ENCODE results near the gene SLC8A3.

DNA sequence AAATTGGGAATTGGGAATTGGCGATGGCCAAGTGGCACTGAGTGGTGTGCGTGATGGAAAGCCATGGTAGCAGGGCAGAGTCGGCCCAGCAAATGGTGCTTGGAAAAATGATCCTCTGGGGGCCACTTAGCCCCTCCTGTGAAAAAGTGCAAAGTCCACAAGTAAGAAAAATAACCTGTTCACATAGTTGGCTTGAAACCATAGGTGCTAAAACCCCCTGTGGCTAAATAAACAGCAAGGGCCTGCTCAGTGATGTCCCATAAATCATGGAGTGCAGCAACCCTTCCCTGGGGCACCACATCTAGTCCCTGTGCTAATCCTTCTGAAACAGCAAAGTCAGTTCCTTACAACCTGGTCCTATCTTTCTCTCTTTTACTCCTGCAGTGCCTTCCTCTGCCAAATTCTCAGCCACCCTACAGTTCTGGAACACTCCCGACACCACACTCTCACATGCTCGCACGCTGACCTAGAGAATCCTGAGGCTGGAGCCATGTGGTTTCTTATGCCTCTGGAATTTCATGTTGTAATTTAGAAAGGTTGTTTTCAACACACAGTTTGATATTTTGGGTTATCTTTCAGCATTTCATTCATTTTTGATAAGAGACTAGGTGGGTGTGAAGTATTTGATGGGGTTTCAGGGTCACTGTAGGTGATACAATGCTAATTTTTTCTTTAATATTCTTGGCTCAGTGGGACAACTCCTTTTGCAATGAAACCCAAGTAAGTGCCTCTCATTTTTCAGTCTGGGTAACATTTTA, 186.0 kb downstream of the SLC8A3 start:
- TF ChIP-seq, protein P1, sequence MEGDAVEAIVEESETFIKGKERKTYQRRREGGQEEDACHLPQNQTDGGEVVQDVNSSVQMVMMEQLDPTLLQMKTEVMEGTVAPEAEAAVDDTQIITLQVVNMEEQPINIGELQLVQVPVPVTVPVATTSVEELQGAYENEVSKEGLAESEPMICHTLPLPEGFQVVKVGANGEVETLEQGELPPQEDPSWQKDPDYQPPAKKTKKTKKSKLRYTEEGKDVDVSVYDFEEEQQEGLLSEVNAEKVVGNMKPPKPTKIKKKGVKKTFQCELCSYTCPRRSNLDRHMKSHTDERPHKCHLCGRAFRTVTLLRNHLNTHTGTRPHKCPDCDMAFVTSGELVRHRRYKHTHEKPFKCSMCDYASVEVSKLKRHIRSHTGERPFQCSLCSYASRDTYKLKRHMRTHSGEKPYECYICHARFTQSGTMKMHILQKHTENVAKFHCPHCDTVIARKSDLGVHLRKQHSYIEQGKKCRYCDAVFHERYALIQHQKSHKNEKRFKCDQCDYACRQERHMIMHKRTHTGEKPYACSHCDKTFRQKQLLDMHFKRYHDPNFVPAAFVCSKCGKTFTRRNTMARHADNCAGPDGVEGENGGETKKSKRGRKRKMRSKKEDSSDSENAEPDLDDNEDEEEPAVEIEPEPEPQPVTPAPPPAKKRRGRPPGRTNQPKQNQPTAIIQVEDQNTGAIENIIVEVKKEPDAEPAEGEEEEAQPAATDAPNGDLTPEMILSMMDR (IDR thresholded peaks at IDR 0.05): no peak
- no peak for TF ChIP-seq POLR2A (IDR thresholded peaks at IDR 0.05)
- no peak for TF ChIP-seq EP300 (IDR thresholded peaks at IDR 0.05)
